Right renal cortex interstitium (tissue), 3 donors: ENCODE measurements around the gene MKRN3. TPM values are rescaled to one million over a fixed set of nuclear protein-coding genes. Genes with fewer than 3 reads are reported as not detected.
"Not testable (repeated sequence)": the region's sequence is repeated elsewhere in the genome, so short reads cannot be mapped to it uniquely, and the experiment has no call there.

Experiments used
- DNase-seq, 3 donors: peaks; one replicate each; pipeline ENCODE4 v3.0.0-alpha.2; 2013; ENCODE audit warnings: low read depth in 3 of 3, low spot score in 2 of 3
- polyA plus RNA-seq, 3 donors: library from polyadenylated mRNA; unstranded; fragments of 120-200 nt; gene quantifications; one replicate each; pipeline ENCODE4 v1.2.1, GENCODE V29; 2013; ENCODE audit not compliant: insufficient read length in 3 of 3

MKRN3 gene
- polyA plus RNA-seq, 3 donors: 0.89 to 1.9 (median 1.8) TPM

DNA sequence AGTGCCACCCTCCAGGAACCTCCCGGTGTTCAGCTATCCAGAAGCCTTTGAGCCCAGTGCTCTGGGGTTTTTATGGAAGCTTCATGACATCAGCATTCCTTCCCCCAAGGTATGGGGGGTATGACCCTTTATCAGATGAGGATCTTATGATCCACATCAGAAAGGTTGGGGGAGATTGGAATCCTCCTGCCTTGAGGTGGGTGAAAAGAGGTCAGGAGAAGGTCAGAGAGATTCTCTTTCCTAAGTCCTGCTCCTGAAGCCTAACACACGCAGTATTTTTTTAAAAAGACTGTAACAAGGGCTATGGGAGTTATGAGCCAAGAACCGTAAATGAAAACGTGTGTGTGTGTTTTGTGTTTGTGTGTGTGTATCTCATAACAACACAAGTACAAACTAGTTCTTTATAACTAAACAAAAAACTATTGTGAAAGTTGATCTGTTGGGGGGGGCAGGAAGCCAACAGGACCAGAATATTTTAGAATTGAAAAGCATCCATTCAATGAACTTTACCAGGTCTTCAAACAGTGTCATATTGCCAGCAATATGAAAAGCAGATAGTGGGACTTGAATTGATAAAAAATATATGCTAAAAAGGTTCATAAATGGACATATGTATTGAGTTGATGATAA lies 13.2 kb downstream of the MKRN3 start:
- DNase-seq: no peak

DNA sequence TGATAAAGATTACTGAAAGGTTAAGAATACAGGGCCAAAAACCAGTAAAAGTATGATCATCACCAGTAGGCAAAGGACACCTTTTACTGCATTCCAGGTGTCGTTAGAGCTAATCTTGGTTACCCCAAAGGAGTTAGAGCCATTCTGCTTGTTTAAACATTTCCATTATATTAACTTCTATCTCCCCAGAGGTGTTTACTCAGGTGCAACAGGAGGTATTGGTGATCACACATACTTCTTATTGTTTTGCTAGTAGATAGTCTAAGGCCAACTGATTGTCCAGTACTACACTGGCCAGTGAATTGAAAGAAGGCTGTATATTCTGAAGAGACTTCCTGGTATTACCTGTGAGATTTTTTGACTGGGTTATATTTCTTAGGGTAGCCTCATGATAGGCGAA lies 22.8 kb downstream of the MKRN3 start:
- no peak for DNase-seq

DNA sequence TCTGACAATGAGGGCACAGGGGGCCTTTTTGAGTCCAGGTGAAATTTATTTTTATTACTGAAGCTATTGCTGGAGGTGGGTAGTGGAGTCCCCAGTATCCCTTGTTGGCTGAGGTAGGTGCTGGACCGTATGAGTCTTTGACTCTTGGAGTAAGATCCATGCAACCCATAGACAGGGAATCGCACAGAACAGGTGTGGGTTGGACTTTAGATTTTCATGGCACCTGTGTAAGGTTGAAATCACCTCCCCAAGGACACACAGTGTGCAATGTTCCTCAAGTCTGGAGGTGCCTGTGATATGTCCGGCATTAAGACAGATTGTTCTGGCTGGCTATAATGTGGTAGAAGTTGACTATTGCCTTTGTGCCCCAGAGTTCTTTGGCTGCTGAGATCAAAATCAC lies 23.5 kb downstream of the MKRN3 start:
- no peak for DNase-seq

- no peak for DNase-seq
Observed at GRCh38 chr15:23594252-23594770, 28.8 kb downstream of the MKRN3 start.

- DNase-seq: no peak
Observed at GRCh38 chr15:23595368-23595767, 29.9 kb downstream of the MKRN3 start.

GRCh38 chr15:23596736-23597135 lies 31.3 kb downstream of the MKRN3 start:
- no peak for DNase-seq

DNA sequence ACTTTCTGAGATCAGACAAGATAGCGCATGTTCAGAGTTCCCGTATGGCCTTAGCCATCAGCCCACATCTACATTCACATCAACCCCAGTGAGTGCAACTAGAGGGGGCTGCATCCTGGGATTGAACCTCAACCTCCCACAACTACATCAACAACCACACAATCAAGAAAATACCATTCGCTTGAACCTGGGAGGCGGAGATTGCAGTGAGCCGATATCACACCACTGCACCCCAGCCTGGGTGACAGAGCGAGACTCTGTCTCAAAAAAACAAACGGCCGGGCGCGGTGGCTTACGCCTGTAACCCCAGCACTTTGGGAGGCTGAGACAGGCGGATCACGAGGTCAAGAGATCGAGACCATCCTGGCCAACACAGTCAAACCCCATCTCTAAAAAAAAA lies 31.8 kb downstream of the MKRN3 start:
- DNase-seq: not testable (repeated sequence)

DNA sequence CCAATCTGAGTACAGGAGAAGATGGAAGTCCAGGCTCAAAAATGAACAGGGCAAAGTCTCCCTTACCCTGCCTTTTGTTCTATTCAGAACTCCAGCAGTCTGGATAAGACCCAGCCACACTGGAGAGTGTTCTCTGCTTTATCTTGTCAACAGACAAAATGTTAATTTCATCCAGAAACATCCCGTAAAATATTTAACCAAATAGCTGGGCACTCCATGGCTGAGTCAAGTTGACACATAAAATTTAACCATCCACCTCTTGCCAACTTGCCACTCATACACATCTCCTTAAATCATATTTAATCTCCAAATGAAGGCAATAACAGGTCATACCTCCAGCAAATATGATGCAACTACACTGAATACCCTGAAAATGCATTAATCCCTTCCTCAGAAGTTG lies 33.6 kb downstream of the MKRN3 start:
- DNase-seq: no peak

DNA sequence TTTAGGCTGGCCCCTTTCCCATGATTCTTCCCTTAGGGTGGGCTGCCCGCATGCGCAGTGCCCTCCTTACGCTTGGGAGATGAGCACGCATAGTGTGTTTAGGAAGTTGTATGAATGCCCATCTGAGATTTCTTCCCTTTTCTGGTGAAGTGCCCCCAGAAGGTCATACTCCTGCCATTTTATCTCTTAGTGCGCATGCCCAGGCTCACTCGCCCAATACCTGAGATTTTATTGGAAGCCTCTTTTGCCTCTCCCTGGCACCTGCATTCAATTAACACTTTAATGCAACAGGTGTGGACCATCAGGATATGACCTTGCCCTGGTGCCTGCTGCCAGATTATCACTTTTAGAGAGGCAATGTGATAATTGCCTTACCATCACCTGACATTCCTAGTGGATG lies 36.6 kb downstream of the MKRN3 start:
- no peak for DNase-seq

DNA sequence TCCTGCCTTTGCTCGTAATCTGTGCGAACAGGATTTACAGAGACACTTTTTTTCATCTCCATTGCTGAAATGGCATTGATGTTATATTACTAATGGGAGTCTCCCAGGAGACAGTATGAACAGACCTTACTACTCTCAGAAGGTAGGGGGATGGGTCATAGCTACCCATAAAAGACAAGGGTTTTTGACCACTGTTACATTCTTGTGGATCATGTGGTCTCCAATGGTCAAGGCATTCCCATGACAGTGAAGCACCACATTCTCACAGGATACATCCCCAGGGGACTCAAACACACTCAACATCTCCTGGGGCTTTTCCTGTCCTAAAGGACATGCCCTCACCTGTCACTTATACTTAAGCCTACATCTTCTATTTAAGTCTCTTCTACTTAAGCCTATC lies 40.8 kb downstream of the MKRN3 start:
- DNase-seq: no peak

DNA sequence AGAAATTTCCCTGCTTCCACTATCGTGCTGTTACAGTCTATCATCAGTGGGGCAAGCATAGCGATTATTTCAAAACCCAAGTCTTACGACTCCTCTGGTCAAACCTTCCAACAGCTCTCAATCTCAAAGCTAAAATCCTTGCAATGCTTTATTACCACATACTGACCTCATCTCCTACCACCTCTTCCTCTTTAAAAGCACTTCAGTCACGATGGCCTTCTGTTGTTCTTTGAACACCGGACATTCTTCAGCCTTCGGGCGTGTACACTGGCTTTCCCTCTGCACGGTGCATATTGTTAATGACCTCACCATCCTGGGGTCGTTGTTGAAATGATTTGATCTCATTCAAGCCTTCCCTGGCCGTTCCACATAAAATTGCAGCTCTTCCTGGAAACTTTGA lies 51.1 kb downstream of the MKRN3 start:
- no peak for DNase-seq

Other genes starting within 250 kb of the MKRN3 start
- not detected for gene GOLGA6L26, start 231.5 kb upstream of the MKRN3 start, polyA plus RNA-seq
- gene GOLGA8S, start 210.9 kb upstream of the MKRN3 start, polyA plus RNA-seq: under 1 TPM; 0.60 to 0.91 (median 0.90) TPM
- not detected for gene GOLGA6L2, start 118.4 kb upstream of the MKRN3 start, polyA plus RNA-seq
- gene MAGEL2, start 82.2 kb downstream of the MKRN3 start, polyA plus RNA-seq: 1 to 10 TPM; 3.6 to 4.1 (median 3.8) TPM
- gene NDN, start 121.6 kb downstream of the MKRN3 start, polyA plus RNA-seq: 10 to 100 TPM; 76.2 to 79.7 (median 77.2) TPM